ENCODE data around the gene LIPG. TPM values are rescaled to one million over a fixed set of nuclear protein-coding genes. Genes with fewer than 3 reads are reported as not detected.
A peak's percentile ranks its signal among the peaks of the same experiment; 100 is the strongest.

The LIPG gene
- total and polyA plus RNA-seq, 2 experiments from 2014 or later = 43.4 to 85.2 TPM

GRCh38 chr18:49631146-49631866 is 69.4 kb downstream of the LIPG start:
- no peaks in the 10 kb centered on the region for H3K9me3 ChIP-seq (ENCODE audit: low read depth)
- H3K4me2 ChIP-seq = no peak overlapping the region
- no peak overlapping the region for H3K27ac ChIP-seq
- H3K36me3 ChIP-seq (replicated peaks; ENCODE audit: insufficient read depth, low read depth) = no peaks in the 10 kb centered on the region
- DNase-seq (ENCODE audit: low spot score) = no peak
- H2AFZ ChIP-seq = no peak overlapping the region
- H3K27me3 ChIP-seq = no peaks in the 10 kb centered on the region
- H3K4me1 ChIP-seq (ENCODE audit: insufficient read depth) = no peaks in the 10 kb centered on the region
- H4K20me1 ChIP-seq (ENCODE audit: insufficient read depth, poor library complexity, severe bottlenecking) = no peaks in the 10 kb centered on the region
- no peak overlapping the region for H3K4me3 ChIP-seq
- 80% methylated on average over 12 of the region's 12 CpGs for WGBS (ENCODE audit: low lambda C conversion rate, missing lambda C conversion rate)
- no peaks in the 10 kb centered on the region for H3K79me2 ChIP-seq
- TF ChIP-seq, protein P1, sequence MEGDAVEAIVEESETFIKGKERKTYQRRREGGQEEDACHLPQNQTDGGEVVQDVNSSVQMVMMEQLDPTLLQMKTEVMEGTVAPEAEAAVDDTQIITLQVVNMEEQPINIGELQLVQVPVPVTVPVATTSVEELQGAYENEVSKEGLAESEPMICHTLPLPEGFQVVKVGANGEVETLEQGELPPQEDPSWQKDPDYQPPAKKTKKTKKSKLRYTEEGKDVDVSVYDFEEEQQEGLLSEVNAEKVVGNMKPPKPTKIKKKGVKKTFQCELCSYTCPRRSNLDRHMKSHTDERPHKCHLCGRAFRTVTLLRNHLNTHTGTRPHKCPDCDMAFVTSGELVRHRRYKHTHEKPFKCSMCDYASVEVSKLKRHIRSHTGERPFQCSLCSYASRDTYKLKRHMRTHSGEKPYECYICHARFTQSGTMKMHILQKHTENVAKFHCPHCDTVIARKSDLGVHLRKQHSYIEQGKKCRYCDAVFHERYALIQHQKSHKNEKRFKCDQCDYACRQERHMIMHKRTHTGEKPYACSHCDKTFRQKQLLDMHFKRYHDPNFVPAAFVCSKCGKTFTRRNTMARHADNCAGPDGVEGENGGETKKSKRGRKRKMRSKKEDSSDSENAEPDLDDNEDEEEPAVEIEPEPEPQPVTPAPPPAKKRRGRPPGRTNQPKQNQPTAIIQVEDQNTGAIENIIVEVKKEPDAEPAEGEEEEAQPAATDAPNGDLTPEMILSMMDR (IDR thresholded peaks at IDR 0.05; ENCODE audit: poor library complexity) = no peak
- TF ChIP-seq EZH2 (IDR thresholded peaks at IDR 0.05; ENCODE audit: borderline replicate concordance) (no peak), EZH2phosphoT487 (IDR thresholded peaks at IDR 0.05; ENCODE audit: low read depth, severe bottlenecking, unreplicated experiment) (no peak)
- no peaks in the 10 kb centered on the region for H3K9me2 ChIP-seq (replicated peaks; ENCODE audit: insufficient read depth)

GRCh38 chr18:49632588-49632987 is 70.7 kb downstream of the LIPG start:
- no peaks in the 10 kb centered on the region for H3K27me3 ChIP-seq
- WGBS (ENCODE audit: low lambda C conversion rate, missing lambda C conversion rate) = 81% methylated on average over 10 of the region's 10 CpGs
- no peak for DNase-seq (ENCODE audit: low spot score)
- H3K4me3 ChIP-seq = no peak overlapping the region
- no peaks in the 10 kb centered on the region for H3K36me3 ChIP-seq (replicated peaks; ENCODE audit: insufficient read depth, low read depth)
- TF ChIP-seq EZH2 (IDR thresholded peaks at IDR 0.05; ENCODE audit: borderline replicate concordance) = no peak
- TF ChIP-seq EZH2phosphoT487 (IDR thresholded peaks at IDR 0.05; ENCODE audit: low read depth, severe bottlenecking, unreplicated experiment) = no peak
- TF ChIP-seq, protein P1 (IDR thresholded peaks at IDR 0.05; ENCODE audit: poor library complexity) = no peak
- H3K79me2 ChIP-seq = no peaks in the 10 kb centered on the region
- no peaks in the 10 kb centered on the region for H3K9me3 ChIP-seq (ENCODE audit: low read depth)
- H3K27ac ChIP-seq = no peak overlapping the region
- no peak overlapping the region for H2AFZ ChIP-seq
- no peaks in the 10 kb centered on the region for H3K9me2 ChIP-seq (replicated peaks; ENCODE audit: insufficient read depth)
- no peak overlapping the region for H3K4me2 ChIP-seq
- no peaks in the 10 kb centered on the region for H4K20me1 ChIP-seq (ENCODE audit: insufficient read depth, poor library complexity, severe bottlenecking)
- no peaks in the 10 kb centered on the region for H3K4me1 ChIP-seq (ENCODE audit: insufficient read depth)

- Histone ChIP-seq H3K9me3 (ENCODE audit: low read depth) (no peaks in the 10 kb centered on the region), H4K20me1 (ENCODE audit: insufficient read depth, poor library complexity, severe bottlenecking) (no peaks in the 10 kb centered on the region), H3K9me2 (replicated peaks; ENCODE audit: insufficient read depth) (no peaks in the 10 kb centered on the region), H3K4me2 (no peak overlapping the region), H3K27ac (peak overlapping the region; percentile 61), H3K4me3 (no peak overlapping the region), H3K79me2 (no peaks in the 10 kb centered on the region), H2AFZ (no peak overlapping the region), H3K4me1 (ENCODE audit: insufficient read depth) (peaks cover 10% of the 10 kb centered on the region), H3K27me3 (no peaks in the 10 kb centered on the region), H3K36me3 (replicated peaks; ENCODE audit: insufficient read depth, low read depth) (no peaks in the 10 kb centered on the region)
- no peak for DNase-seq (ENCODE audit: low spot score)
- WGBS (ENCODE audit: low lambda C conversion rate, missing lambda C conversion rate) = 44% methylated on average over 4 of the region's 4 CpGs
- TF ChIP-seq EZH2phosphoT487 (IDR thresholded peaks at IDR 0.05; ENCODE audit: low read depth, severe bottlenecking, unreplicated experiment) (no peak), EZH2 (IDR thresholded peaks at IDR 0.05; ENCODE audit: borderline replicate concordance) (no peak)
- TF ChIP-seq, protein P1 (IDR thresholded peaks at IDR 0.05; ENCODE audit: poor library complexity) = no peak
Observed at GRCh38 chr18:49638209-49638785, 76.4 kb downstream of the LIPG start.
